Fibroblast of villous mesenchyme (primary cell): ENCODE measurements around the gene ADAMTSL4. TPM values are rescaled to one million over a fixed set of nuclear protein-coding genes. Genes with fewer than 3 reads are reported as not detected.
"Not testable (repeated sequence)": the region's sequence is repeated elsewhere in the genome, so short reads cannot be mapped to it uniquely, and the experiment has no call there.

ENCODE experiments used
- DNase-seq: peaks from one replicate; pipeline ENCODE4 v3.0.0-alpha.2; 2010; ENCODE audit warnings: low read depth
- H3K4me3 ChIP-seq: 2 replicates; pipeline ENCODE4 v1.5.1; 2011; ENCODE audit warnings: low read depth, mild to moderate bottlenecking, low read length
- CTCF ChIP-seq: IDR thresholded peaks from 2 replicates; pipeline ENCODE4 v1.5.1; 2012; ENCODE audit warnings: low read depth, mild to moderate bottlenecking, low read length; ENCODE audit not compliant: insufficient read depth
- total RNA-seq: library from RNA; depleted of rRNA; stranded (reverse); fragments of >200 nt; gene quantifications from 2 replicates; pipeline ENCODE4 v1.2.3, GENCODE V29; 2012

Gene ADAMTSL4
- total RNA-seq, 1 donor = 8.6 TPM

DNA sequence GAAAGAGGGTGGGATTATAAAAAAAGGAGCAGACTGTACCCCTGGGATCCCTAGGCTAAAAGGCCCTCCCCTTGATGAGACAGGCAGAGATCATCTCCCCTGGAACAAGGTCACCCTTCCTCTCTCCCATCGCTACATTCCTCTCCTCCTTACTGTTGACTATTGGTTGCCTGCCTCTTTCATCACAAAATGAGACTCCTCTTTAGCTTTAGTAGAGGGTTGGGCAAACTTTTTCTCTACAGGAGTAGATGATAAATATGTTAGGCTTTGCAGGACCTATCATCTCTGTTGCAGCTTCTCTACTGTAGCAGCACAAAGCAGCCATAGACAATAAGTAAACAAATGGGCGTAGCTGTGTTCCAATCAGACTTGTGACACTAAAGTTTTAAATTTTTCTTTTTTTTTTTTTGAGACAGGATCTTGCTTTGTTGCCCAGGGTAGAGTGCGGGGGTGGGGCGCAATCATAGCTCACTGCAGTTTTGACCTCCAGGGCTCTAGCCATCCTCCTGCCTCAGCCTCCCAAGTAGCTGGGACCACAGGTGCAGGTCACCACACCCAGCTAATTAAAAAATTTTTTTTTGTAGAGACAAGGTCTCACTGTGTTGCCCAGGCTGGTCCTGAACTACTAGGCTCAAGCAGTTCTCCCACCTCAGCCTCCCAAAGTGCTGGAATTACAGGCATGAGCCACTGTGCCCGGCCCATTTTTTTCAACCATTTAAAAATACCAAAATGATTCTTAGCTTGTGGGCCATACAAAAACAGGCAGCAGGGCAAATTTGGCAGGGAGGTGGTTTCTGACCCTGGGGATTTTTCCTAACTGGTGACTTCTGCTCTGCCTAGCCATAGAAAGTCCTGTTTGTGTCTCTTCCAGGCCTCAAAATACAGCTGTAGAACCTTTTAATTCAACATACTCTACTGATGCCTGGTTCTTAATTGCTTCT is 15.1 kb downstream of the ADAMTSL4 start:
- no peak overlapping the region for H3K4me3 ChIP-seq
- peak; percentile 69 for DNase-seq
- no peak for TF ChIP-seq CTCF

- not testable (repeated sequence) for DNase-seq, H3K4me3 ChIP-seq
Observed at GRCh38 chr1:150565240-150565991, 16.2 kb downstream of the ADAMTSL4 start.

DNA sequence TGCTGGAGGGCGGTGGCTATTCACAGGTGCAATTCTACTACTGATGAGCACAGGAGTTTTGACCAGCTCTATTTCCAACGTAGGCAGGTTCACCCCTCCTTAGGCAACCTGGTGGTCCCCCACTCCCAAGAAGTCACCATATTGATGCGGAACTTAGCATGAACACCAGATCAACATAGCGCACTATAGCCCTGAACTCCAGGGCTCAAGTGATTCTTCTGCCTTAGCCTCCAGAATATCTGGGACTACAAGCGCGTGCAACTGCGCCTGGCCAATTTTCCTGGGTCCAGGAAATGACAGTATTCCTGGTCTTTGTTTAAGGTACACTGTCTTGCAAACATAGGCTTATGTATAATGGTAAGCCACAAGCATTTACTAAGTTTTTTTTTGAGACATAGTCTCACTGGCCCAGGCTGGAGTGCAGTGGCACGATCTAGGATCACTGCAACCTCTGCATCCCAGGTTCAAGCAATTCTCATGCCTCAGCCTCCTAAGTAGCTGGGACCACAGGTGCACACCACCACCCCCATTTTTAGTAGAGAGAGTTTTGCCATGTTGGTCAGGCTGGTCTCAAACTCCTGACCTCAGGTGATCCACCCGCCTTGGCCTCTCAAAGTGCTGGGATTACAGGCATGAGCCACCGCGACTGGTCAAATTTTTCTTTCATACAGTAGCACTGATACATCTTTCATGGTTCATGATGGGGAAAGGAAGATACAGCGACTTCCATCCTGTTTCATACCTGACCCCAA is 17.6 kb downstream of the ADAMTSL4 start:
- DNase-seq = no peak
- peak overlapping the region; percentile 47 for H3K4me3 ChIP-seq
- no peak for TF ChIP-seq CTCF

- DNase-seq = peak; percentile 78
- peak overlapping the region; percentile 47 for H3K4me3 ChIP-seq
- no peak for TF ChIP-seq CTCF
Observed at GRCh38 chr1:150567341-150567716, 18.1 kb downstream of the ADAMTSL4 start.

DNA sequence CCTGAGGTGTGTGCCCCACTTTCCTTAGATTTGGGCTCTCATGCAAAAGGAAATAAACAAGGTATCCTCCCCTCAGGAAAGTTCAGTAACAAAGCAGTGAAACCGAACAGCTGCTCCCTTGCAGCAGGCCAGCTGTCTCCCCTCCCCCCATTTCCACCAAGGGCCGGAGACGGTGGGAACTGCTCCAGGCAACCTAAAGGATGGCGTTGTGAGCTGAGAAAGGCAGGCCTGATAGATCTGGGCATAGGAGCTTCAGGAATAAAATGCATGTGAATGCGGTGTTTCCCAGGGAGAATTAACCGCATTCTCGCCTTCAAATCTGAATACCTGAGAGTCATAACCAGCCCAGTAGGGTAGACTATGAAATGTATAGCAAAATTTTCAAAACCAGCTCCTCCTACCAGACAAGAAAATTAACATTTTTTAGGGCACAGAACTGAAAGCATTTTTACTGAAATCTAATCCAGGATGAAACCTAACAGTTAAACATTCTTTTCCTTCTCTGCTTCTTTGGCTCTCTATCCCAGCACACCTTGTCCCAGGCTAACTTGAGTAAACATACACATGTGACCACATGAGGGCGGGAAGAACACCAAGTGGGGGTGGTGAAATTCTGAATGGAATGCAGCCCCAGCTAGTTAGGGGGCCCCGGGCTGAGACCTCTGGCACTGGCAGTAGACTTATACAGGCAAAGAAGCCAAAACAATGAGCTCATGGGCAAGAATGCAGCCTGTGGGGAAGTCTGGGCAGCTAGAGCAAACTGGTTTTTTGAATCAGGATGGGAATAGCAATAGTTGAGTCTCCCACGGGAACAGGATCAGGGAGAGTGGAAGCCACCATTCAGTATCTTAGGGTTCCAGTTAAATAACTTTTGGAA is 18.7 kb downstream of the ADAMTSL4 start:
- DNase-seq = peak; percentile 99
- no peak for TF ChIP-seq CTCF
- H3K4me3 ChIP-seq = peak overlapping the region; percentile 47

DNA sequence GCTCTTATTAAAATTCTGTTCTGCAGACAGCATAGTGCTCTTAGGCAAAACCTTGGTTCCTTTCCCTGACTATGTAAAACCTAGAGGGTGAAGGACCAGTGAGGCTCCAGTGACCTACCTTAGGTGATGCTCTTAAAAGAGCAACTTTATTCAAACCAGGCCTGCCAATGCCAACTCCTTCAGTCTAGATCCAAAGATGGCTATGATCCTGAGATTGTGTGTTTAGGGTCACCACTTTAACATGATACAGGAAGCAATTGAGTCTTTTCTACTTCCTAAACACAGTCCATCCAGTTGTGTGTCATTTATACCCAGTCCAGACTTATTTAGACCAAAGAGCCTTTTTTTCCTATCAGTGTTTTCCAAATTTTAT is 19.4 kb downstream of the ADAMTSL4 start:
- peak overlapping the region; percentile 22 for H3K4me3 ChIP-seq
- DNase-seq = no peak
- TF ChIP-seq CTCF = no peak
